ENCODE data around the gene PPP1R37.

Gene PPP1R37

DNA sequence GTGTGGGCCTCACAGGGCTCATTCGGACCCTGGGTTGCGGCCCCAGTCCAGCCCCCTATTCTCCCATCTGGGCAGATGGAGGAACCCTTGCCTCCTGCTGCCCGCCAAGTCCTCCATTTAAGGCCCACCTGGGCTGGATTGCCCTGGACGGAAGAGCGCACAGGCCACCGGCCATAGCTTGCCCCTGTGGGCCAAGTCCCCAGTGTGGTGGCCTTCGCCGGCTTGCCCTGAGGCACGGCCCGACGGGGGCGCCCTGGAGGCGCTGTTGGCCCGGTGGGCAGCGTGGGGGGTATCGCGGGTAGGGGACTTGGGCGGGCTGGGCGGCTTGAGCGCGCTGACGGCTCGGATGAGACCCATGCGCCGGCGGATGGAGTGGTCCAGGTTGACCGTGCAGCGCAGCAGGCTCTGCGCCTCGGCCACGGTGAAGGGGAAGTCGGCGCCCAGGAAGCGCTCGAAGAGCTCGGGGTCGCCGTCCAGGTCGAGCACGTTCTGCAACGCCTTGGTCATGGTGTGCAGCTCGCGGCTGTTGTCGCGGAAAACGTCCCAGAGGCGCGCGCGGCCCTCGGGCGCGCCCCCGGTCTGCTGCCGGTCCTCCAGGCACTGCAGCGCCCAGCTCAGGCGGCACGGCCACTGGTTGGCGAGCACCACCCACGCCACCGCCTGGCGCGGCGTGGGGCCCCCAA lies 59.0 kb downstream of the PPP1R37 start:
- no peak for ATAC-seq
- TF ChIP-seq ZFP3 (CRISPR knock-in tag; IDR thresholded peaks at IDR 0.05) (no peak), BACH2 (CRISPR knock-in tag; IDR thresholded peaks at IDR 0.05; ENCODE audit: borderline replicate concordance) (no peak), TOX (CRISPR knock-in tag; IDR thresholded peaks at IDR 0.05; ENCODE audit: borderline replicate concordance) (no peak)
- TF ChIP-seq, protein P1, sequence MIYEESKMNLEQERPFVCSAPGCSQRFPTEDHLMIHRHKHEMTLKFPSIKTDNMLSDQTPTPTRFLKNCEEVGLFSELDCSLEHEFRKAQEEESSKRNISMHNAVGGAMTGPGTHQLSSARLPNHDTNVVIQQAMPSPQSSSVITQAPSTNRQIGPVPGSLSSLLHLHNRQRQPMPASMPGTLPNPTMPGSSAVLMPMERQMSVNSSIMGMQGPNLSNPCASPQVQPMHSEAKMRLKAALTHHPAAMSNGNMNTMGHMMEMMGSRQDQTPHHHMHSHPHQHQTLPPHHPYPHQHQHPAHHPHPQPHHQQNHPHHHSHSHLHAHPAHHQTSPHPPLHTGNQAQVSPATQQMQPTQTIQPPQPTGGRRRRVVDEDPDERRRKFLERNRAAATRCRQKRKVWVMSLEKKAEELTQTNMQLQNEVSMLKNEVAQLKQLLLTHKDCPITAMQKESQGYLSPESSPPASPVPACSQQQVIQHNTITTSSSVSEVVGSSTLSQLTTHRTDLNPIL (CRISPR knock-in tag; IDR thresholded peaks at IDR 0.05; ENCODE audit: low read depth): no peak
- TF ChIP-seq, protein P2, sequence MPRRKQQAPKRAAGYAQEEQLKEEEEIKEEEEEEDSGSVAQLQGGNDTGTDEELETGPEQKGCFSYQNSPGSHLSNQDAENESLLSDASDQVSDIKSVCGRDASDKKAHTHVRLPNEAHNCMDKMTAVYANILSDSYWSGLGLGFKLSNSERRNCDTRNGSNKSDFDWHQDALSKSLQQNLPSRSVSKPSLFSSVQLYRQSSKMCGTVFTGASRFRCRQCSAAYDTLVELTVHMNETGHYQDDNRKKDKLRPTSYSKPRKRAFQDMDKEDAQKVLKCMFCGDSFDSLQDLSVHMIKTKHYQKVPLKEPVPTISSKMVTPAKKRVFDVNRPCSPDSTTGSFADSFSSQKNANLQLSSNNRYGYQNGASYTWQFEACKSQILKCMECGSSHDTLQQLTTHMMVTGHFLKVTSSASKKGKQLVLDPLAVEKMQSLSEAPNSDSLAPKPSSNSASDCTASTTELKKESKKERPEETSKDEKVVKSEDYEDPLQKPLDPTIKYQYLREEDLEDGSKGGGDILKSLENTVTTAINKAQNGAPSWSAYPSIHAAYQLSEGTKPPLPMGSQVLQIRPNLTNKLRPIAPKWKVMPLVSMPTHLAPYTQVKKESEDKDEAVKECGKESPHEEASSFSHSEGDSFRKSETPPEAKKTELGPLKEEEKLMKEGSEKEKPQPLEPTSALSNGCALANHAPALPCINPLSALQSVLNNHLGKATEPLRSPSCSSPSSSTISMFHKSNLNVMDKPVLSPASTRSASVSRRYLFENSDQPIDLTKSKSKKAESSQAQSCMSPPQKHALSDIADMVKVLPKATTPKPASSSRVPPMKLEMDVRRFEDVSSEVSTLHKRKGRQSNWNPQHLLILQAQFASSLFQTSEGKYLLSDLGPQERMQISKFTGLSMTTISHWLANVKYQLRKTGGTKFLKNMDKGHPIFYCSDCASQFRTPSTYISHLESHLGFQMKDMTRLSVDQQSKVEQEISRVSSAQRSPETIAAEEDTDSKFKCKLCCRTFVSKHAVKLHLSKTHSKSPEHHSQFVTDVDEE (CRISPR knock-in tag; IDR thresholded peaks at IDR 0.05): no peak
- TF ChIP-seq, protein P3, sequence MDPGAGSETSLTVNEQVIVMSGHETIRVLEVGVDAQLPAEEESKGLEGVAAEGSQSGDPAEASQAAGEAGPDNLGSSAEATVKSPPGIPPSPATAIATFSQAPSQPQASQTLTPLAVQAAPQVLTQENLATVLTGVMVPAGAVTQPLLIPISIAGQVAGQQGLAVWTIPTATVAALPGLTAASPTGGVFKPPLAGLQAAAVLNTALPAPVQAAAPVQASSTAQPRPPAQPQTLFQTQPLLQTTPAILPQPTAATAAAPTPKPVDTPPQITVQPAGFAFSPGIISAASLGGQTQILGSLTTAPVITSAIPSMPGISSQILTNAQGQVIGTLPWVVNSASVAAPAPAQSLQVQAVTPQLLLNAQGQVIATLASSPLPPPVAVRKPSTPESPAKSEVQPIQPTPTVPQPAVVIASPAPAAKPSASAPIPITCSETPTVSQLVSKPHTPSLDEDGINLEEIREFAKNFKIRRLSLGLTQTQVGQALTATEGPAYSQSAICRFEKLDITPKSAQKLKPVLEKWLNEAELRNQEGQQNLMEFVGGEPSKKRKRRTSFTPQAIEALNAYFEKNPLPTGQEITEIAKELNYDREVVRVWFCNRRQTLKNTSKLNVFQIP (CRISPR knock-in tag; IDR thresholded peaks at IDR 0.05; ENCODE audit: borderline replicate concordance, low read depth): no peak

DNA sequence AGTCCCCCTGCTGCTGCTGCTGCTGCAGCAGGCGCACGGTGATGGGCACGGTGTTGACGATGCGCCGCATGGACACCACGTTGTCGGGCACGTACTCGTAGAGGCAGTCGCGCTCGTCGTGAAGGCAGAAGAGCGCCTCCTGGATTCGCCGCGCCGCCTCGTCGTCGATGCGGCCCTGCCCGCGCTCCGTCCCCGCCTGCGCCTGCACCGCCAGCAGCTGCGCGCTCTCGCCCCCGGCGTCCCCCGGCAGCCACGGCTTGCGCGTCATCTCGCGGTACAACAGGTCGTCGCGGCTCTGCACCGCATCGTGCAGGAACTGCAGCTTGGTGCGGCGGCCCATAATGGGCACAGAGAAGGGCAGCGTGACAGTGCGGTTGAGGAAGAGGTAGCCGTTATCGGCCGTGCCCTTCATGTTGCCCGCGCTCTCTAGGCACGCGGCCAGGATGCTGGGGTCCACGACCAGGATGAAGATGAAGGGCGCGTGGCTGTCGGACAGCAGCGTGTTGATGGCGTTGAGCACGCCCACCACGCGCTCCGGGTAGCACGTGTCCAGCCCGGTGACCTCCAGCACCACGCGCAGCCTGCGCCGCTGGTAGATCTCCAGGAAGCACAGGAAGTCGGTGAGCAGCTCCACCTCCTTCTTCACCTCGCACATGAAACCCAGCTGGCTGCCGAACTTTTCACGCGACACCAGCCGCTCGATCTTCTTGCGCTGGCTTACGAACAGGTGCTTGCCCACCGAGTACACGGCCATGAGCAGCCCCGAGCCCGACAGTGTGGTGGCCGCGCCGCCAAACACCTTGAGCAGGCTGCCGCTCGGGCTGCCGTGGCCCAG lies 59.7 kb downstream of the PPP1R37 start:
- peak; percentile 45 for ATAC-seq
- TF ChIP-seq TOX (CRISPR knock-in tag; IDR thresholded peaks at IDR 0.05; ENCODE audit: borderline replicate concordance) (no peak), ISL1 (CRISPR knock-in tag; IDR thresholded peaks at IDR 0.05) (no peak), ZFP30 (CRISPR knock-in tag; IDR thresholded peaks at IDR 0.05) (no peak), OSR1 (CRISPR knock-in tag; IDR thresholded peaks at IDR 0.05) (no peak), ZNF70 (CRISPR knock-in tag; IDR thresholded peaks at IDR 0.05) (no peak), RARB (CRISPR knock-in tag; IDR thresholded peaks at IDR 0.05) (no peak), ZC3H10 (CRISPR knock-in tag; IDR thresholded peaks at IDR 0.05) (no peak), BACH2 (CRISPR knock-in tag; IDR thresholded peaks at IDR 0.05; ENCODE audit: borderline replicate concordance) (no peak), CSDC2 (CRISPR knock-in tag; IDR thresholded peaks at IDR 0.05) (no peak), GLIS3 (CRISPR knock-in tag; IDR thresholded peaks at IDR 0.05) (no peak), ZFP3 (CRISPR knock-in tag; IDR thresholded peaks at IDR 0.05) (no peak), TCF4 (CRISPR knock-in tag; IDR thresholded peaks at IDR 0.05; ENCODE audit: borderline replicate concordance) (no peak), ARNTL (CRISPR knock-in tag; IDR thresholded peaks at IDR 0.05; ENCODE audit: borderline replicate concordance, low read depth) (no peak), ZNF565 (CRISPR knock-in tag; conservative IDR thresholded peaks at IDR 0.05; ENCODE audit: low read depth) (no peak)
- TF ChIP-seq, protein P4, sequence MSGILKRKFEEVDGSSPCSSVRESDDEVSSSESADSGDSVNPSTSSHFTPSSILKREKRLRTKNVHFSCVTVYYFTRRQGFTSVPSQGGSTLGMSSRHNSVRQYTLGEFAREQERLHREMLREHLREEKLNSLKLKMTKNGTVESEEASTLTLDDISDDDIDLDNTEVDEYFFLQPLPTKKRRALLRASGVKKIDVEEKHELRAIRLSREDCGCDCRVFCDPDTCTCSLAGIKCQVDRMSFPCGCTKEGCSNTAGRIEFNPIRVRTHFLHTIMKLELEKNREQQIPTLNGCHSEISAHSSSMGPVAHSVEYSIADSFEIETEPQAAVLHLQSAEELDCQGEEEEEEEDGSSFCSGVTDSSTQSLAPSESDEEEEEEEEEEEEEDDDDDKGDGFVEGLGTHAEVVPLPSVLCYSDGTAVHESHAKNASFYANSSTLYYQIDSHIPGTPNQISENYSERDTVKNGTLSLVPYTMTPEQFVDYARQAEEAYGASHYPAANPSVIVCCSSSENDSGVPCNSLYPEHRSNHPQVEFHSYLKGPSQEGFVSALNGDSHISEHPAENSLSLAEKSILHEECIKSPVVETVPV (CRISPR knock-in tag; IDR thresholded peaks at IDR 0.05): no peak
- TF ChIP-seq, protein P1 (CRISPR knock-in tag; IDR thresholded peaks at IDR 0.05; ENCODE audit: low read depth): no peak
- TF ChIP-seq, protein P3 (CRISPR knock-in tag; IDR thresholded peaks at IDR 0.05; ENCODE audit: borderline replicate concordance, low read depth): no peak
- TF ChIP-seq, protein P5, sequence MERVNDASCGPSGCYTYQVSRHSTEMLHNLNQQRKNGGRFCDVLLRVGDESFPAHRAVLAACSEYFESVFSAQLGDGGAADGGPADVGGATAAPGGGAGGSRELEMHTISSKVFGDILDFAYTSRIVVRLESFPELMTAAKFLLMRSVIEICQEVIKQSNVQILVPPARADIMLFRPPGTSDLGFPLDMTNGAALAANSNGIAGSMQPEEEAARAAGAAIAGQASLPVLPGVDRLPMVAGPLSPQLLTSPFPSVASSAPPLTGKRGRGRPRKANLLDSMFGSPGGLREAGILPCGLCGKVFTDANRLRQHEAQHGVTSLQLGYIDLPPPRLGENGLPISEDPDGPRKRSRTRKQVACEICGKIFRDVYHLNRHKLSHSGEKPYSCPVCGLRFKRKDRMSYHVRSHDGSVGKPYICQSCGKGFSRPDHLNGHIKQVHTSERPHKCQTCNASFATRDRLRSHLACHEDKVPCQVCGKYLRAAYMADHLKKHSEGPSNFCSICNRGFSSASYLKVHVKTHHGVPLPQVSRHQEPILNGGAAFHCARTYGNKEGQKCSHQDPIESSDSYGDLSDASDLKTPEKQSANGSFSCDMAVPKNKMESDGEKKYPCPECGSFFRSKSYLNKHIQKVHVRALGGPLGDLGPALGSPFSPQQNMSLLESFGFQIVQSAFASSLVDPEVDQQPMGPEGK (CRISPR knock-in tag; IDR thresholded peaks at IDR 0.05; ENCODE audit: borderline replicate concordance): no peak
